Endothelial cell of umbilical vein (primary cell): ENCODE results near the gene CDKN2D.

ENCODE experiments used
- EZH2 ChIP-seq: IDR thresholded peaks from 2 replicates; pipeline ENCODE4 v1.6.1; 2012; ENCODE audit warnings: borderline replicate concordance, low read depth, mild to moderate bottlenecking, moderate library complexity, low read length, inconsistent platforms; ENCODE audit not compliant: severe bottlenecking
- FOS ChIP-seq: IDR thresholded peaks from 2 replicates; pipeline ENCODE4 v1.6.1; 2011; ENCODE audit warnings: mild to moderate bottlenecking, low read length, moderate library complexity, borderline replicate concordance; ENCODE audit not compliant: insufficient read depth
- MAX ChIP-seq: IDR thresholded peaks from 2 replicates; pipeline ENCODE4 v1.6.1; 2011; ENCODE audit not compliant: insufficient read depth, insufficient read length
- POLR2A ChIP-seq: IDR thresholded peaks from 2 replicates; pipeline ENCODE4 v1.6.1; 2012; ENCODE audit warnings: low read depth, mild to moderate bottlenecking, control low read depth, low read length
- TF ChIP-seq, protein P1 (sequence below), 2 donors: IDR thresholded peaks; 1 replicate in 1 of 2; 2 replicates in 1 of 2; pipeline ENCODE4 v1.5.1; 2011; ENCODE audit warnings: low read length in 2 of 2, mild to moderate bottlenecking in 2 of 2, moderate library complexity in 2 of 2, control low read depth in 1 of 2, inconsistent platforms in 1 of 2, low read depth in 1 of 2; ENCODE audit not compliant: insufficient read depth in 1 of 2; ENCODE audit errors: extremely low read depth in 1 of 2

DNA sequence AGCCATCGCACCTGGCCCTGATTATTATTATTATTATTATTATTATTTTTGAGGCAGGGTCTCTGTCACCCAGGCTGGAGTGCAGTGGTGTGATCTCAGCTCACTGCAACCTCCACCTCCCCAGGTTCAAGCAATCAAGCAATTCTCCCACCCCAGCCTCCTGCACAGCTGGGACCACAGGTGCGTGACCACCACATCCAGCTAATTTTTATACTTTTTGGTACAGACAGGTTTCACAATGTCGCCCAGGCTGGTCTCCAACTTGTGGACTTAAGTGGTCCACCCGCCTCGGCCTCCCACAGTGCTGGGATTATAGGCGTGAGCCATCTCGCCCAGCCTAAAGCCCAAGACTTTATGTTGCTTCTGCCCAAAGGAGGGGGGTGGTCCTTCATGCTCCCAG, 24.4 kb upstream of the CDKN2D start:
- no peak for TF ChIP-seq FOS
- TF ChIP-seq POLR2A: no peak
- TF ChIP-seq, protein P1, sequence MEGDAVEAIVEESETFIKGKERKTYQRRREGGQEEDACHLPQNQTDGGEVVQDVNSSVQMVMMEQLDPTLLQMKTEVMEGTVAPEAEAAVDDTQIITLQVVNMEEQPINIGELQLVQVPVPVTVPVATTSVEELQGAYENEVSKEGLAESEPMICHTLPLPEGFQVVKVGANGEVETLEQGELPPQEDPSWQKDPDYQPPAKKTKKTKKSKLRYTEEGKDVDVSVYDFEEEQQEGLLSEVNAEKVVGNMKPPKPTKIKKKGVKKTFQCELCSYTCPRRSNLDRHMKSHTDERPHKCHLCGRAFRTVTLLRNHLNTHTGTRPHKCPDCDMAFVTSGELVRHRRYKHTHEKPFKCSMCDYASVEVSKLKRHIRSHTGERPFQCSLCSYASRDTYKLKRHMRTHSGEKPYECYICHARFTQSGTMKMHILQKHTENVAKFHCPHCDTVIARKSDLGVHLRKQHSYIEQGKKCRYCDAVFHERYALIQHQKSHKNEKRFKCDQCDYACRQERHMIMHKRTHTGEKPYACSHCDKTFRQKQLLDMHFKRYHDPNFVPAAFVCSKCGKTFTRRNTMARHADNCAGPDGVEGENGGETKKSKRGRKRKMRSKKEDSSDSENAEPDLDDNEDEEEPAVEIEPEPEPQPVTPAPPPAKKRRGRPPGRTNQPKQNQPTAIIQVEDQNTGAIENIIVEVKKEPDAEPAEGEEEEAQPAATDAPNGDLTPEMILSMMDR (IDR thresholded peaks at IDR 0.05; ENCODE audit: extremely low read depth in 1 of 2, insufficient read depth in 1 of 2, low read depth in 1 of 2, low read length in 2 of 2): no peak
- TF ChIP-seq MAX: no peak
- TF ChIP-seq EZH2: no peak
